Inferior parietal cortex (tissue), 1 donor: ENCODE results near the gene CCDC106.

ENCODE experiments used
- DNase-seq: peaks from one replicate; pipeline ENCODE4 v3.0.0-alpha.2; 2016; ENCODE audit errors: extremely low spot score

The CCDC106 gene

GRCh38 chr19:55647732-55648584 lies at the start of gene CCDC106:
CCDC106 (plus strand) TSS chr19:55648212; CDS start chr19:55649047, 835 bp downstream.
- DNase-seq = peak; percentile 67

DNA sequence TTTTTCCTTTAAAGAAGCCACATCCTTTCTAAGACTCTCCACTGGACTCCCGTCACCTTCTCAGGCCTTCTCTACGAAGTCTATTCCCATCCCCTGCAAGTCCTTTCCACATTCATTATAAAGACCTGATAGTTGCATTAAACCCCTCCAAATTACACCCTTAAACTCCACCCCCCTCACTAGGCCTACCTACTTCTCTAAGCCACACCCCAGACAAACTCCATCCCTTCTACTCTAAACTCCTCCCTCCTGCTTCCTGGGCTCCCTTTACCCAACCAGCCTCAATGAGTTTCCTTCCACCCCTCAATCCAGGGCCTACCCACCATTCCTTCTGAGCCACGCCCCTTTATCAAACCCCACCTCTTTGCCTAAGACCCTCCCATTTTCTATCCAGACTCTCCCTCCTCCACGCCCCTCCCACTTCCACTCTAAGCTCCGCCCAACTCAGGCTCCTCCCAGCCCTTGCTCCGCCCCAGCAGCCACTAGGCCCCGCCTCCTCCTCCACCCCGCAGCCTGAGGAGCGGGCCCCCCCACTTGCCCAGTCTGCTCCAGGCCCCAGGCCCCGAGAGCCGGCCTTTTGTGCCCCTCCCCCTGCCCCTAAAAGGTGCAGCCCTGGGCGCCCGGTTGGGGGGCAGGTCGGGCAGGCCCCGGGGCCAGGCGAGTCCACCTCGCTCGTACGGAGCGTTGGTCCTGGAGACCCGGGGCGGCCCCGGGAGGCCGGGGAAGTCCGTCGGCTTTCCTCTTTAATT lies 49.1 kb upstream of the CCDC106 start:
- DNase-seq = peak; percentile 79

GRCh38 chr19:55599468-55599841 lies 48.6 kb upstream of the CCDC106 start, which contains the start of gene FIZ1:
FIZ1 (minus strand) TSS chr19:55599517; CDS start chr19:55597865, 1,652 bp downstream.
- peak; percentile 96 for DNase-seq

DNA sequence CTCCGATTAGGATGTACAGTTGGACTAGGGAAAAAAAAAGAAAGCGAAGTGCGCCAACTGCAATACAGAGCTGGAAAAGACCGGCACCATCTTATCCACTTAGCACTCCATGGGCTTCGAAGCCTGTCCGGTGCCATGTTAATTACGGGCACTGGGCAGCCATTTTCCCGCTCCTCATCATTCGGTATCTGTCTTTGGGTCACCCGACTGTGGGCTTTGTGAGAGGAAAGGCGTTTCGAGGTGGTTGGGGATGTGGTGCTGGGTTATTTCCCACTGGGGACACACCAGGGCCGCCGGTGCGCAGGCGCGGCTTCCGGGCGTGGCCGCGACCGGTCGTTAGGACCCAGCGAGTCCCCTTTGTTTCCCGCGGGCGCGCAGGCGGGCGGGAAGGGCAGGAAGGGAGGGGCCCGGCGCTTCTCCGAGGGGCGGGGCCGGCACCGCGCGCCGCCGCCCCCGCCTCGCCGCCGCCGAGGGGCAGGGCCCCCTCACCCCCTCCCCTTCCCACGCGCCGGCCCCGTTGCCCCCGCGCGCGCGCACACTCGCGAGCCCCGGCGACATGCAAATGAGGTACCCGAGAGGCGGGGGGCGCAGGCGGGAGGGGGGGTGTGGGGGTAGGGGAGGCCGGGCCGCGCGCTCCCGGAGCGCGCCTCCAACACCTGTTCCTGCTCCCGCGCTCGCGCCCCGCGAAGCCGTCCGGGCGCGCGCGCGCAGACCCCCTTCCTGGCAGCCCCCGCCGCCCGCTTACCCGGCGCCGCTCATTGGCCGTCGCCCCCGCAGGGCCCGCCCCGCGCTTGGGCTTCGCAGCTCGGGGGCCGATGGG lies 48.0 kb upstream of the CCDC106 start, which contains the start of gene ZNF524:
ZNF524 (plus strand) TSS at position 447 of the 820 bp plus-strand sequence. CDS start 1,825 bp downstream, outside the sequence.
- peak; percentile 94 for DNase-seq

DNA sequence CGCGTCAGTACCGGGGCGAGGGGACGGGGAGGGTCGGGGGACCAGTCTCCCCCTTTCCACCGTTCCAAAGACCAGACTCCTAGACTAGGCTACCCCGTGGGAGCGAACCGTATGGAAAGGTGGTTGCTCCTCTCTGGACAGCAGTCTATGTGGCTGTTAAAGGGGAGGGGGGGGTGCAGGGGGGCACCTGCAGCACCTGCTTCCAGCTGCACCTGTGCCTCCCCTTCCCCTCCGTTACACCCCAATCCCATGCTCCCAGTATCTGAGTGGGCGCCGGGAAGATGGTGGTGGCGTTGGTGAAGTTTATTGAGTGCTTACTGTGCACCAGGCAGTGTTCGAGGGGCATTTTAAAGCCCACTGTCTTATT lies 47.4 kb upstream of the CCDC106 start:
- DNase-seq = no peak

- DNase-seq = no peak
Observed at GRCh38 chr19:55601084-55601483, 46.9 kb upstream of the CCDC106 start.

DNA sequence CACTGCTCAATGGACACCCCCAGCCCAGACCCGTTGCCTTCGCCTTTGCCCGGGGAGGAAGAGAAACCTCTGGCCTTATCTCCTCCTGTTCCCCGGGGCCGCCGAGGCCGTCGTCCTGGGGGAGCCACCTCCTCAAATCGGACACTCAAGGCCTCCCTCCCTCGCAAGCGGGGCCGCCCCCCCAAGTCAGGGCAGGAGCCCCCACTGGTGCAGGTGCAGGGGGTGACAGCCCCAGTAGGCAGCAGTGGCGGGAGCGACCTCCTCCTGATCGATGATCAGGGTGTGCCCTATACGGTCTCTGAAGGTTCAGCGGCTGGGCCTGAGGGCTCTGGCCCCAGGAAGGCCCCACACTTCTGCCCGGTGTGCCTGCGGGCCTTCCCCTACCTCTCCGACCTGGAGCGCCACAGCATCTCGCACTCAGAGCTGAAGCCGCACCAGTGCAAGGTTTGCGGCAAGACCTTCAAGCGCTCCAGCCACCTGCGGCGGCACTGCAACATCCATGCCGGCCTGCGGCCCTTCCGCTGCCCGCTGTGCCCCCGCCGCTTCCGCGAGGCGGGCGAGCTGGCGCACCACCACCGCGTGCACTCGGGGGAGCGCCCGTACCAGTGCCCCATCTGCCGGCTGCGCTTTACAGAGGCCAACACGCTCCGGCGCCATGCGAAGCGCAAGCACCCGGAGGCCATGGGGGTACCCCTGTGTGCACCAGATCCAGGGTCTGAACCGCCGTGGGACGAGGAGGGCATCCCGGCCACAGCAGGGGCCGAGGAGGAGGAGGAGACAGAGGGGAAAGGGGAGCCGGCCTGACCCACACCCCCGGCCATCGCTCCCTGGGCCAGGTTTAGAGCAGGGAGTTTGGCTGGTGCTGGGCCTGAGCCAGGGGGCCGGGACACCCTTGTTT lies 45.7 kb upstream of the CCDC106 start:
- DNase-seq = no peak

DNA sequence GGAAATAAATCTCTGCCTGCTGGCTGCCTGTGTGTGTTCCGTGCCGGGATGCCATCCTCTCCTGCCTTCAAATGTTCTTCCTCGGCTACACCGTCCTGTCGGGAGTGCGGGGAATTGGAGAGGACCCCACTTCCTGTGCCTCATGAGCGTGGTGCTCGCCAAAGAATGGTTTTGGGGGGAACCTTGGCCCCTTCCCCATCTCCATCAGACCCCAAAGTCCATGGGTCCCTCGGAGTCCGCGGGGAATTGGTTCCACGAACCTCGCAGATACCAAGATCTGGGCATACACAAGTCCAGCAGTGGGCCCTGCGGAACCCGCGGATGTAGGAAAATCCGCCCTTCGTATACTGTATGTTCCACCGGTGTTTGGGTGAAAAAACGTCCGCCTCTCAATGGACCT lies 44.9 kb upstream of the CCDC106 start:
- DNase-seq = no peak

GRCh38 chr19:55603581-55604292 lies 44.3 kb upstream of the CCDC106 start:
- no peak for DNase-seq

- peak; percentile 95 for DNase-seq
Observed at GRCh38 chr19:55605207-55605636, 42.8 kb upstream of the CCDC106 start.

DNA sequence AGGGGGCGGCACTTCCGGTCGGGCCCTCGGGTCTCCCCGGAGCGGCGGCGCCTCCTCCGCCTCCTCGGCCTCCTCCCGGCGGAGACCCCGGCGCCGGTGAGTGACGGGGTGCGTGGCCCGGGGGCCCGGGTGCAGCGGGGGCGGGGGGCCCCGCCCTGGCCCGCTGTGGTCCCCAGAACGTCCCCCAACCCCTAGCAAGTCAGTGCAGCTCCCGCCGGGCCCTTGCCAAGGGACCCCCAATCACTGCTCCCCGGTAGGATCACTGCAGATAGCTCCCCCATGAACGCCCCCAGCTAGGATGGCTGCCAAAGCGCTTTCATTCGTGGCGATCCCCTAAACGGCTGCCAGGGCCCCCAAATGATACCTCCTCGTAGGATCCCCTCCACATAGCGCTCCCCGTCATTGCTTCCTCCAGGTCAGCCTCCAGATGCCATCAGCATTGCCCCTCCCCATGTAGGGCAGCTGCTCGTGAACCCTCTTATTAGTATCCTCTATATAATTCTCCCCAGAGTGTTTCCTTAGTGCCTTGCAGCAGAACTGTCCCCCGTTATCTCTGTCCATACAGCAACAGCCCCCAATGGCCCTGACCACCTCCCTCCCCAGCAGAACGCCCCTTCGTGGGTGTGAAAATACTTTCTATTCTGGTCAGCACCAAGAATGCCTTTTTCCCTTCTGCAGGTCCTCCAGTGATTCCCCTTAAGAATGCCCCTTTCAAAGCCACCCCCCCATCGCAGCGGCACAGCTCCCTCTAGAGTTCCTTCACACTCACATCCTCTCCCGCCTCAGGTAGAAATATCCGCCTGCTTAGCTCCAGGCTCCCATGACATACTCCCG lies 42.2 kb upstream of the CCDC106 start, which contains the start of gene ZNF865:
ZNF865 (plus strand) TSS at position 11 of the 834 bp plus-strand sequence. CDS start 7,972 bp downstream, outside the sequence.
- DNase-seq = peak; percentile 54

DNA sequence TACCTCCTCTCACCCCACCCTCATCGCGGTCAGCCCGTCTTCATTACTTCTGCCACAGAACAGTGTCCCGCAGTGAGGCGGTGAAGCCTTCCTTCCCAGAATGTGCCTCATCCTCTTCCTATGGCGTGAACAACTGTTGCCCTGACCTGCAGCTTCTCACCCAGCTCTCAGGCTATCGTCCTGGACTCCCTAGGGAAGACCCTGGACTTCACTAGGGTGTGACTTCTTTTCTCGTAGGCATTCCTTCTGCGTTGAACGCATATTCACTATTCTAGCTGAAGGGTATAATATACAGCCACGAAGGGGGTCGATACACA lies 41.6 kb upstream of the CCDC106 start:
- DNase-seq = no peak

DNA sequence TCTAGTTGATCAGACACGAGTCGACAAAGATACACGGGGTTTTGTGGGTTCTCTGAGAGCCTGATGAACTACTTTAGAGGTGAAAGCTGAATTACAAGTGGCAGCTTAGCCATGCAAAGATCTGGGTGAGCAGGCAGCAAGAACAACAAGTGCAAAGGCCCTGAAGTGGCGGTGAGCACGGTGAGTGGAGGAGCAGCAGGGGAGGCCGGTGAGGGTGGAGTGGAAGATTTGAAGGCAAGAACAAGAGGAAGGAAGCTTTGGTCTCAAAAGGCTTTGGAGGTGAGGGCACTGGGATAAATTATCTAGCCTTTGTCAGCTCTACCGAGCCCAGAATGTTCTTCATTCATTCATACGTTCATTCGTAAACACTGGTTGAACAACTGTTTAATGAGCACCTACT lies 41.2 kb upstream of the CCDC106 start:
- no peak for DNase-seq

DNA sequence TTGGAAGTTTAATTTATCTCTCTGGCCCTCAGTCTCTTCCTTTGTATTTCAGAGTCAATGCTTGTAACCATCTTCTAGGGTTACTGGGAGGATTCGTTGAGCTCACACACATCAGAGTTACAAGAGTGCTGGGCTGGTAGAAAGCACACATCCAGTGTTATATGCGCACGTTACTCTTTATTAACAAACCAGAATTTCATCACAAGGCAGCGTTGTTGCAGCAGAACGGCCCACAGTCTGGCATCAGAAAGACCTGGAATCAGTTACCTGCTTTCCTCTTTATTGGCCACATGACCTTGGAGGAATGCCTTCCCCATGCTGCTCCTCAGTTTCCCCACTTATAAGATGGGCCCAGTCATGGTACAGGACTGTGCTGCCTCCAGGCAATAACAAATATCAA lies 38.7 kb upstream of the CCDC106 start:
- DNase-seq = no peak

- no peak for DNase-seq
Observed at GRCh38 chr19:55611300-55611982, 36.6 kb upstream of the CCDC106 start.

- no peak for DNase-seq
Observed at GRCh38 chr19:55611983-55612645, 35.9 kb upstream of the CCDC106 start.

DNA sequence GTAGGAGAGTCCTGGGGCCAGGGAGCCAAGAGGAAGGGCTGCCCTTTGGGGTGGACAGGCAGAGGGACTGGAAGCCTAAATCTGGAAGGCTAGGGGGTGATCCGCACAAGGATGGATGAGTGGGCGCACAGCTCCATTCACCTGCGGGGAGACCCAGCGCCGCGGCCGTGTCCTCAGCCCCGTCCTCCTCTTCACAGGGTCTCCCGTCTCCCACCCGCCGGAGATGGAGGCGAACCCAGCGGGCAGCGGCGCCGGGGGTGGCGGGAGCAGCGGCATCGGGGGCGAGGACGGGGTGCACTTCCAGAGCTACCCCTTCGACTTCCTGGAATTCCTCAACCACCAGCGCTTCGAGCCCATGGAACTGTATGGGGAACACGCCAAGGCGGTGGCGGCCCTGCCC lies 34.6 kb upstream of the CCDC106 start:
- DNase-seq = no peak
